GM11168 (cell line): ENCODE results near the gene GBF1.
"Not testable (repeated sequence)": the region's sequence is repeated elsewhere in the genome, so short reads cannot be mapped to it uniquely, and the experiment has no call there.

Experiments
- in situ Hi-C: fragments of 300-500 bp; cut with MboI; formaldehyde crosslinking; loops from one replicate; pipeline ENCODE4 v1.12.0; 2022; ENCODE audit warnings: low sequenced_read_pairs; ENCODE audit not compliant: unreplicated experiment

The GBF1 gene

DNA sequence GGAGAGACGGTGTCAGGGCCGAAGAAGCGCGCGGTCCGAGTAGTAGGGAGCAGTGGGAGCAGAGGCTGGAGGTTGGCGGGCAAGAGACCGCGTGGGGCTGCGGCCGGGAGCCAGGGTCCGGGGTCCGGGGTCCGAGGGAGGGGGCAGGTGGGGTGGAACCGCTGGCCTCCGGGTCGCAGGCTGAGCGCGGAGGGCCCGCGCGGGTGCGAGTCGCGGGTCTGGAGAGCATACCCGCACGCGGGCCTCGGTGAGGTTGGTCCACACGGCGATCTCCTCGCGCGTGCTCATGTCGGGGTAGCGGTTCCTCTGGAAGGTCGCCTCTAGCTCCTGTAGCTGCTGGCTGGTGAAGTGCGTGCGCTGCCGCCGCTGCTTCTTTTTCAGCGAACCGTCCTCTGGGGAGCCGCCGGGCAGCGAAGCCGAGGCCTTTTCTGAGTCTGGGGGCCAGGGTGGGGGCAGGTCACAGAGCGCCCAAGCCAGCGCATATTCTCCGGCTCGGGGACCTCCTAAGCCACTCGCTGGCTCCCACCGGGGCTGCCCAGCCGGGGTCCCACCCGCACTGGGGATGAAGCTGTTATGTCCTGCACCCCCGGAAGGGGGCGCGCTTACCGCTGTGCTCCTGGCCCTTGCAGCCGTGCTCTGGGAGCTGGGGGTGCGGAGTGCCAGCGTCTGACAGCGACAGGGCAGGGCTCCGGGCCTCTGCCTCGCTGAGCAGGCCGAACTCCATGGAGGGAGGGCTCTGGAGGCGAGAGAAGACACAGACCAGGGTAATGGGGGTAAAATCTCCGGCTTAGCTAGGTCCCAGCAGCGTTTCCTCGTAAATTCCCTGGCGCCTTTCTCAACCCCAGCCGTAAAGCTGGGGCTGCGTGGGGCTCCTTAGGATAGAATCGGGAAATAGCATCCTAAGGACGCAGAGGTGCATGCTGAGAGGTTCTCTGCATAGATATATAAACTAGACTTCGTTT, 13.7 kb upstream of the GBF1 start:
- in situ Hi-C loops: no loop called here

DNA sequence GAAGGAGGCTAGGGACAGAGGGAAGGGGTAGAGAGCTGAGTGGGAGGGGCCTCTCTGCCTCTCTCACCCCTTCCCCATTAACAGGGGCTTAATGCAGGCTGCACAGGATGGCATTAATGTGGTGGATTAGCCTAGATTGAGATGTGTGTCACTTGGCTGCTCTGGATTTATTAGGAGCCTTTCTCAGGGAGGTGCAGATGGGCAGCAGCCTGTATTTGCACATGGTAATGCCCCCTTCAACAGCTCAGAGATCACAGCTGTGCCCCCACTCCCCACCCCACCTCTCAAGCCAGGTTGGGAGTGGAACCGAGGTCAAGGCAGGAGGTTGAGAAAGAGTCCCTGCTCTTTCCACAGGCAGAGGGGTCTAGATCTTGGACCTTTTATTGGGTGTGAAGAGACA, 11.3 kb upstream of the GBF1 start:
- in situ Hi-C loops: no loop called here

DNA sequence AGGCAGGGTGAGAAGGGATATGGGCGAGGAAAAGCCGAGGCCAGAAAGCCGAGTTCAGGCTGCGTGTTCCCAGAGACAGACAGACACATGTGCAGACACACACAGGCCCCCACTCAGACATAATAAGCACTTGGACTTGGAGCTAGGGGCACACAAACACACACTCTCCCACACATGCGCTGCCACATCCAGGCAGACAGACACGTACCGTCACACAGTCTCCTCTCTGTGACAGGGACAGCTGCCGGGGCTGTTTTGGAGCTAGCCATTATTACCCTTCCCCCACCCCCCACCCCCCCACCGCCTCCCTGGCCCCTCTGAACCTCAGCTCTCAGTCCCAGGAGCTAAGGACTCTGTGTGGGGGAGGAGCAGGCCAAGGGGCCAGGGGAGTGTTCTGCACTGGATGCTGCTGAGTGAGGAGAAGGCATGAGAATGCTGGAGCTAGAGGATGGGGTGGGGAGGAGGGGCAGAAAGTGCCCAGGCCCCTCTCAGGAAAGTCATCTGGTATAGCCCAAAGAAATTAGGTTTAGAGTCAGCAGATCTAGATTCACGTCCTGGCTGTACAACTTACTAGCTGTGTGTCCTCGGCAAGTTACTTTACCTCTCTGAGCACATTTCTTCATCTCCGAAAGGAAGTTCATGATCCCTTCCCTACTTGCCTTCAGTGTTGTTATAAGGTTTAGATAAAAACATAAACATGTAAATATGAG, 10.3 kb upstream of the GBF1 start:
- in situ Hi-C loops: no loop called here

DNA sequence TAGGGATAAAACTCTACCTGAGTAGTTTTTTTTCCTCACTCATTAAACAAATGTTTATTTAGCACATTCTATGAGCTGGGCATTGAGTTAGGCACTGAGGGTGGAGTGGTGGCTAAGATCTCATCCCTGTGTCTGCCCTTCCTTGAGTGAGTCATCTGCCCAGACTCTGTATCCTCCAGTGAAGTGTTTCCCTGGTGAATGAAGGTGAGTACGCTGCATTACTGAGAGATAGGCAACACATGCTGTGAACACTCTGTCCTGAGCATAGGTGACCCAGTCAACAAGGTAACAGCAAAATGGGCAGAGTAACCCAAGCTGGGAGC, 9.8 kb upstream of the GBF1 start:
- in situ Hi-C loops: no loop called here

DNA sequence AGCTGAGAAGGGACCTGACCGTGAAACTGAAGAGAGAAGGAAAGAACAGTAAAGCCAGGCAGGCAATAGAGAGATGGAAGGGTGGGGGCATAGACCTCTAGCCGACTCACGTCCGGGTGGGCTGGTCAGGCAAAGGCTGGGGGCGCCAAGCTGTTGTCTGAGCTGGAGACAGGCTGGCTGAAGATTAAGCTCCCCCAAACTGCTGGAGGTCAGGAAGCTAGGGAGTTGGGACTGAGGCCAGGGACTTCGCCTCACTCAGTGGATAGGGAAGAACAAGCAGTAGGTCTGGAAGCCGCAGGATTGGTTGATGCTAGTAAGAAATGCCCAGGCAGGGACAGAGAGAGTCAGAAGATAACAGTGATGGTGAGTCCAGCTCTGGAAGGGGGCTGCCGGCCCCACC, 9.3 kb upstream of the GBF1 start:
- in situ Hi-C loops: no loop called here

DNA sequence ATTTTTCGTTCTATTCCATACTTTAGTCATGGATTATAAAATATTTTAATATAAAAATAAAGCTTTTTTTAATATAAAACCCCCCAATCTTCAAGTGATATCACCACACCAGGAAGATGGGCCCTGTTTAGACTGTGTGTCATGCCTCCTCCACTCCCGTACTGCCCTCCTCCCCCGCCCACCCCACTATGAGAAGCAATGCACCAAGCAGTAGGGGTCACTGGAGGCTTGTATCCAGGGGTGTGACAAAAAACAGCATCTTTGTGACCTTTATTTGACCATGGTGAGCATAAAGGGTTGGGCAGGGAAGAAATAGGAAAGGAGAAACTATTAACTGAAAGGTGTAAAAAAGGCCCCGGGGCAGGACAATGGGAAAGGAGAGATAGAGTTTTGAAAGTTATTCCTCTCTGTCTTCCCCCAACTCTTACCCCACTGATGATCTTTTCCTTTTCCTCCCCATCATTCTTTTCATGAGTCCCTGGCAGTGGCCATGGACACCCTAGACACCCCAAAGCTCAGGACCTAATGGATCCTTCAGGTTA, 7.5 kb upstream of the GBF1 start:
- in situ Hi-C loops: no loop called here

DNA sequence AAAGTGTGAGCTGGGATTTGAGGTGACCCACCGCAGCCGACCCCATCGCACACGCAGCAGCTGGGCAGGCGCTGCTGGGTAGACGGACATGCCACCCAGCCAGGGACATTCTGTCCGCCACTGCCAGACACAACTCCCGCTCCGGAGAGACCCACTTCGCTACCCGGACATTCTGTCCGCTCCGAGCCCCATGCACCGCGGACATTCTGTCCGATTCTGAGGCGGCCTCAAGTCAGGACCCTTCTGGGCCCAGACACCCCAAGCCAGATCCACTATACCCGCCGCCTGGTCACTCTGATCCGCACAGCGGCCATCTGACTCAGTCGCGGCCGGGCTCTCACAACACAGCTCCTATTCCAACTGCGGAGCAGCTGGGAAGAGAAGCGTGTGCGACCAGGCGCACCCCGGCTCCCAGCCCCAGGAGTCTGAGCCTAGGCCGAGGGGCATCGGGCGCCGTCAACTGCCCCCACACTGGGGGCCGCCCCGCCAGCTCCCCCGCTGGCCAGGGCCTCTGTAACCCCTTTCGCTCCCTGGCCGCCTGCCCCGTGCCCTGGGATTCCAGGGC, 4.8 kb upstream of the GBF1 start:
- in situ Hi-C loops: no loop called here

DNA sequence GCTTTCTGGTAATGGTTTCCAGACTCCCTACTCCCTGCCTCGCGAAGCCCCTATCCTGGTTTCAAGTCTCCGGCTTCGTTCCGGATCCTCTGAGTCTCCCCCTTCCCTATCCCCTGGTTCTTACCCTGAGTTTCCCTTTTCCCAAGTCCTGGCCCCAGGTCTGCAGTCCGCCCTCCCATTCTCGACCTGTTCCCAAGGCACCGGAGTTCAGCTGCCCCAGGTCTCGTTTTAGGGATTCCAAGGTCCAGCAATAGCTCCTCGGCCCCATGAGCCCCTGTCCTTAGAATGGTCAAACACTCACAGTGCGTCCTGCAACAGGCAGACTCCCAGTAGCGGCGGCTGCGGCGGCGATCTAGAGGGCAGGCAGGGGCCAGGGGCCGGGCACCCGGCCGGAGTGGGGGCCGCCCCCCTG, 4.3 kb upstream of the GBF1 start:
- in situ Hi-C loops: no loop called here

DNA sequence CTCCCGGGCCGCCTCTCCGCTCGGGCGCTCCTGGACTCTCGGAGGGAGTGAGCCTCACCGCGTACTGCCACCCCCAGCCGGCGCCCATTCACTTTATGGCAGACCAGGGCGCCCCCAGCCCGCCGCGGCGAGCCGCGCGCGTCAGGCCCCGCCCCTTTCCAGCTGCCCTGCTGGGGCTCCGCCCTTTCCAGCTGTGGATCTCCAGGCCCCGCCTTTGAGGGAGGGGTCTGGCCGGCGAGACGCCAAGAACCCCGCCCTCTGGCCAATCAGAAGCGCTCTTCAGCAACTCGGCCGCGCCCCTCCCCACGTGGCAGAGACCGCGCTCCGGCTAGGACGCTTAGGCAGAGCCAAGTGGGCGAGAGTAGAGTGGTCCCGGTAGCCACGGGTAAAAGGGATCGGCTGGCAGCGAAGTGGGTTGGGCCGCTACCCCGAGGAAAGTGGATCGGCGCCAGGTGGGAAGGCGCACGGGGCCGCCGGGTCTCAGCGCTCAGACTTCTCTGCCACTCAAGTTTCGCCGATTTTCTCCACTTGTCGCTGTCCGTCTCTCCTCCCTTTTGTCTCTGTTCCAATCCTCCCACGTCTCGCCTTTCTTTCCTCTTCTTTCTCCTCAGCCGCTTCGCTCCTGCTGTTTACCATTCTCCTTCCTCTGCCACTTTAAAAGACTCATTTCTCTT, 3.8 kb upstream of the GBF1 start, which contains the start of gene PITX3:
TSS of gene PITX3 (minus strand) at position 69 of the 674 bp plus-strand sequence. CDS start 9,432 bp downstream, outside the sequence.
- in situ Hi-C loops: no loop called here

DNA sequence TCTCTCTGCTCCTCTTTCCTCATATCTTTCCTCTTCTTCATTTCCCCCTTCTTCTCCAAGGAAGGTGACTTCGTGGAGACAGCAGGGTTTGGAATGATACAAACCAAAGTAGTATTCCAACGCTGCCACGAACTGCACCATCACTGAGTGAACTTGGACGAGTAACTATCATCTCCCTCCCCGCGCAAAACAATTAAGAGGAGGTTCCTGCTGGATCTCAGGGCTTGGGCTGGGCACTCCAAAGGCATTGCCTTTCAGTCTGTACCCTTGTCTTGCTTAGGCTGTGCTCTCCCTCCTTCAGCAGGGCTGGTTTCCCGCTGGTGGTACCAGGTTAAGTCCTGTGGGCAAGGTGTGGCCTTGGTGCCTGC, 3.2 kb upstream of the GBF1 start:
- in situ Hi-C loops: no loop called here

DNA sequence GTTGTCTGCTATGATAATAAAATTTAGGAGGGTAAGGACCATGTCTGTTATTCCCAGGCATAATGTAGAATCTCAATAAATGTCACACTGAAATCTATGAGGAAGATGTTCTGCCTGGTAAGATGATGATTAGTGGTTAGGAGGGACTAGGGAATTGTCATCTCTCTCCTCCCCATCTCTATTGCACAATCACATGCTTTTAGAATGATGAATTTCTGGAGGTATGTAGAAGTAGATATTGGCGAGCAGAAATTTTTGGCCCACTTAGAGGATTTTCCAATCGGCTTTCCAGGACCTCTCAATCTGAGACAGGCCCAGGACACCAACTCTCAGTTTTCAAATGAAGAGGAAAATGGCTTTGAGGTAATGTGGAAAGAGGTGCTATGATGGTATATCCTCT, 2.0 kb upstream of the GBF1 start:
- in situ Hi-C loops: no loop called here

DNA sequence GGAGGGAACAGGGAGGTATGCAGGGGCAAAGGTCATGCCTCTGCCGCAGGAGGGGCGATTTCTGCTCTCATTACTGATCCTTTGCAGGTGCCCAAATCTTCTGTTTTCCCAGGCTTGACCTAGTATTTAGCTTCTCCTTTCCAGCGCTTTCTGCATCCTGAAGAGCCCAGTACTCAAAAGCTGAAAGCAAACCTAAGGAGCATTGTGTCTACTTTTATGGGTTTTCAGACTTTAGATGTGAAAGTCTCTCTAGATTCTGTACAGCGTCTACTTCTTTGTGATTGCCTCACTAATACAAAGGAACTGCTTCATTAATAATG, 560 bp downstream of the GBF1 start:
- in situ Hi-C loops: no loop called here

DNA sequence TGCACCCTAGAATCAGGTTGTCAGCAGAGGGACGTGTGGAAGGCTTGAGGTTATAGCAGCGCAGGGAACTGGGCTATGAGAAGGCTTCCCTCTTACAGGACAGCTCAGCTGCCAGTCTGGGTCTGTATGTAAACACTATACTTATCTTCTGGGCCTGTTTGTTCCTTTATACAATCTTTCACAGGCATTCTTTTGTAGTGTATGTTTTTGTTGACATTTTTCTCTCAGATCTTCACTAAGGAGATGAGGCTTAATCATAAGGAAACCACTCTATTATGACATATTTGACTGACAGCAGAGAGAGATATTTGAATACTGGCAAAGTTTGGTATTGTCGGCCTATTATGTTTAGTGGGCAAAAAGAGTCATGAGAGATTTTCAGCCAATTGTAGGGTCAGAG, 929 bp downstream of the GBF1 start:
- in situ Hi-C loops: no loop called here

DNA sequence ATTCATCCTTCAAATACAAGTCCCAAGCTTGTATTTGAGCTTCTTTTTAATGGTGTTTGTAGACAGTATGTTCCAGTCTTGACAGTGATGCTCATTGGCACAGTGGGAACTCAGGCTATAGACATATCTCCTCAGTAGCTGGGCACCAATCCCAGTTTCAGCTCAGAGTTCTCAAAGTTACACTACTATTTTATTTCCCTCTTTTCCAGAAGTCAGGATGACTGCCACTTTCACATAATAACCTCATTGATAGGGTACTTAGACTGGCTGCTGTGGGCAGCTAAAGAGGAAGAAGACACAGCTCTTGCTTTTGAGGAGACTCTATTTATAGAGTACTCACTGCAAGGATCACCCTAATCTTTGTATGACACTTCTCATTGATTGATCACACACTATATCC, 2.4 kb downstream of the GBF1 start:
- in situ Hi-C loops: no loop called here

DNA sequence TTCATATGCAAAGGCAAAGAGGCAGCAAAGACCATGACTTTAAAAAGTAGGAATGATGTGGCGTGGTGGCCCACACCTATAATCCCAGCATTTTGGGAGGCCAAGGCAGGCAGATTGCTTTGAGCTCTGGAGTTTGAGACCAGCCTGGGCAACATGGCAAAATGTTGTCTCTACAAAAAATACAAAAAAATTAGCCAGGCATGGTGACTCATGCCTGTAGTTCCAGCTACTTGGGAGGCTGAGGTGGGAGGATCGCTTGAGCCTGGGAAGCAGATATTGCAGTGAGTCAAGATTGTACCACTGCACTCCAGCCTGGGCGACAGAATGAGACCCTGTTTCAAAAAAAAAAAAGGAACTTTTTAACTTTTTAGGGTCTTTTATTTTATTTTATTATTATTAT, 7.2 kb downstream of the GBF1 start:
- in situ Hi-C loops: not testable (repeated sequence)

DNA sequence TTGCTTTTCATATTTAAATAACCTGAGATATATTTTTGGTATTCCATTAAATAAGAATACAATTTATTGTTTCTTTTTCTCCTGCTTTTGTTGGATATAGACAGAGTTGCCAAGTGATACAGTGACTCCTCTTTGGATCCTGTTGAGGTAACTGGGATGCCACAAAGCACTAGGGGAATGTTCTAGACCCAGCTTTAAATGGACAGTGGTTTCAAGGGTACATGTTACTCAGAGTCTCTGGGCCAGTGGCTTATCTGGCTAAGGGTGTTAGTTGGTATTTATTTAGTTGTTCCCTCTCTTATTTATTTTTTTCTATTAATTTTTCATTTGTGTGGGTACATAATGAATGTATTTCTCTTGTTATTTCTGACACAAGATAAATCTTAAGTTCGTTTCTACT, 9.1 kb downstream of the GBF1 start:
- in situ Hi-C loops: no loop called here

DNA sequence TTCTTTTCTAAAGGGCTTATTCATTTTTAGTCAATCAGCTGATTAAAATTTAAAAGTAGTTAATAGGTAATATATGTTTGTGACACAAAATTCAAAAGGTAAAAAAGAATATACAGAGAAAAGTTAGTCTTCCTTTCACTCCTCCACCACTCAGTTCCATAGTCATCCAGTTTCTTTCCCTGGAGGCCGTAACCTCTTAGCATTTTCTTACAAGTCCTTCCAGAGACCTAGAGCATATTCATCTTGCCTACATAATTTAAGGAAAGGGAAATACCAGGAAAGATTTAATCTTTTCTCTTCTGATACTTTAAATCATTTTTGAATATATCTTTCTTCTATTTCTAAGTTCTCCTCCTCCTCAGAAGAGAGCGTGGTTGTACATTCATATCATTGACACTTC, 10.1 kb downstream of the GBF1 start:
- in situ Hi-C loops: no loop called here

DNA sequence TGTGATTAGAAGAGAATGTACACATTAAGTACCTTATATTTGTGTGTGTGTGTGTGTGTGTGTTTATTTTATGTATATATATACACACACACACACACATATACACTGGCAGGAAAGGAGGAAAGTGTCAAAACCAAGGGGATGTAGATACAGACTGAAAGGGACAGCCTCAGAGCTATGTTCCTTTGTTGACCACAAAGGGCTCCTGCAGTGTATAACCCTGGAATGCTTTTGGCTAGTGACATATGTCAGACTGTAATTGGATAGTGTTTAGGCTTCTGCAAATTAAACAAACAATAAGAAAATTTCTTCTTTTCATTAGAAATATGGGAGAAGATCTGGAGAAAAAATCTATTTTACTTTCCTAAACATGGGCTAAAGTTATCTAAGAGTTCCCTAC, 15.9 kb downstream of the GBF1 start:
- in situ Hi-C loops: no loop called here

DNA sequence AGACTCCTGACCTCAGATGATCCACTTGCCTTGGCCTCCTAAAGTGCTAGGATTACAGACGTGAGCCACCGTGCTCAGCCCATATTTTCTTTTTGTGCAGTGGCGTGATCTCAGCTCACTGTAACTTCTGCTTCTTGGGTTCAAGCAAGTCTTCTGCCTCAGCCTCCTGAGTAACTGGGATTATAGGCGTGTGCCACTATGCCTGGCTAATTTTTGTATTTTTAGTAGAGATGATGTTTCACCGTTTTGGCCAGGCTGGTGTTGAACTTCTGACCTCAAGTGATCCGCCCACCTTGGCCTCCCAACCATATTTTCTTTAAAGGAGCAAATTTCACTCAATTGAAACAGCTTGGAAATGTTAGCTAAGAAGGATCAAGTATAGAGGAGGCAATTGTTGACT, 16.5 kb downstream of the GBF1 start:
- in situ Hi-C loops: no loop called here

DNA sequence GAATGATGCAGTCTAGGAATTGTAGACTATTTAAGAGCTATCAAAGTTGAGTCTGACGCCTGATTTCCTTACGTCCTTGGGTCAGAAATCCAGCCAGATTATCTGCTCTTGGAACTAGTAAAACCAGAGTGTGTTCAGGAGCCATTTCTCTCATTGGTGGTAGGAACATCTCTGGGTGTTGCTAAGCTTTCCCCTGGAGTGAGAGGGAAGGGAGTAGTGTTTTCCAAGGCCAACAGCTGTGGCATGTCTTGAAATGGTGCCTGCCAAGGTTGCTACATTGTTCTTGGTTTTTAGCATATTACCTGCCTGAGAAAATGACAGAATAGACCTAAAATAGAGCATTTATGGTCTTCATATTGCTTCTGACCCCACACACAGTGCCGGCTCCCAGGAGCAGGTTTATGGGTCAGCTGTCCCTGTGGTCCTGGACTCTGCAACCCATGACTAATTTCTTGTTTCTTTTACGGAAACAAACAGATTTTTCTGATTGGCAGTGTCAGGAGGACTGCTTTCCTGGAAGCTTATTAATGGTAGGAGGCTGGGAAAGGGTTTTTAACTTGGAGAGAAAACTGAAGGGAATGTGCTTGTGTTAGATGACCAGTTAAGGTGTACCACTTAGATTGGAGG, 17.5 kb downstream of the GBF1 start:
- in situ Hi-C loops: no loop called here
